HG02884 (cell line): ENCODE data around the gene PAX5.

Source experiments
- ATAC-seq: cut with Tn5 transposase; IDR thresholded peaks from one replicate; pipeline ENCODE4 v1.9.1; 2021; ENCODE audit warnings: mild to moderate bottlenecking, moderate library complexity; ENCODE audit not compliant: unreplicated experiment

PAX5 gene

DNA sequence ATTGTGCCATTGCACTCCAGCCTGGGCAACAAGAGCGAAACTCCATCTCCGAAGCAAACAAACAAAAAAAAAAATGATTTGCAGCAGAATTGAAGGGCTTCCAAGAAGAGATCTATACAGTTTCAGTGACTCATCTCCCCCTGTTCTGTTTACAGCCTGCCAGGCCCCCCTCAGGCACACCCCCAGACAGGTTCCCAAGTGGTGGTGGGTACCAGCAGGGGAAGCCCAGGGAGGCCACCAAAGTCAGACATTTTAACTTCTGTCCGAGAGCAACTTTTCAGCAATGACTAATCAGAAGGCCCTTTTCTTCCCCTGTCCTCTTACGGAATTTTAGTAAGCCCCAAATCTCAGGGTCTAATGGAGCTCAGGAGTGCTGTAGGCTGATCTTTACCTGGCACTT lies 98.7 kb downstream of the PAX5 start:
- ATAC-seq = peak; percentile 15

- no peak for ATAC-seq
Measured at GRCh38 chr9:36934478-36935065, 99.5 kb downstream of the PAX5 start.

- ATAC-seq = no peak
Measured at GRCh38 chr9:36933676-36934215, 100.3 kb downstream of the PAX5 start.

- no peak for ATAC-seq
Measured at GRCh38 chr9:36932198-36932597, 101.9 kb downstream of the PAX5 start.

DNA sequence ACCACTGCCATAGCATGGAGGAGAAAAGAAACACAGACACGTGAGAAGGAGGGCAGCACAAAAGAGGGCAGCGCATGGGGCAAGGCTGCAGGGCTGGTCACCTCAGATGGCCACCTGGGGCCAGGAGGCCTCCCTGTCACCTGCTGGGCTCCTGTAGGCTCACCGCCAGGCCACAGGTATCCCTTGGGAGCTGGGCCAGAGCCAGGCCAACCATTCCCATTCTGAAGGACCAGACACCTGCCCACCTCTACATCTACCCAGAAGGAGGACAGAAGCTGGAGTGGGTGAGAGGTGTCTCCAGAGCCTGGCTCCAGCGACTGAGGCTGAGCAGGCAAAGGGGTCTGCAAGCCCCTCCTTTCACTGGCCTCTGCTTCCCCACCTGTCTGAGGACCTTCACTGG lies 103.1 kb downstream of the PAX5 start:
- ATAC-seq = no peak

GRCh38 chr9:36929350-36929675 lies 104.8 kb downstream of the PAX5 start:
- ATAC-seq = no peak

GRCh38 chr9:36928670-36929349 lies 105.3 kb downstream of the PAX5 start:
- ATAC-seq = peak; percentile 71

DNA sequence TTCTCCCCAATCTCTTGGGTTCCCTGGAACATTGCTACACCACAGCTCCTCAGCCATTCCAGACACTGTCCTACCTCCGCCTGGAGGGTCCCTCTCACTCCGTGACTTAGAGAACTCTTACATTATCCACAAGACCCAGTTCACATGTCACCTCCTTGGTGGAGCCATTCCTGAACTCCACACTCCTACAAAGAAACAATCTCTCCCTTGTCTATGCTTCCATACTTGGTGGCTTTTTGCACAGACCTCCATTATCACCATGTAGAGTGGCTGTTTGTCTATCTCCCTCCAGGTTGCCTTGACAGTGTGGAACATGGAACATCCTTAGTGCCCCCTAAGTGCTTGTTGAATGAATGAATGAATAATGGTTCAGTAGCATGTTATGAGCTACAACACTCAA lies 105.9 kb downstream of the PAX5 start:
- ATAC-seq = no peak

- ATAC-seq = no peak
Measured at GRCh38 chr9:36924757-36925432, 109.2 kb downstream of the PAX5 start.

DNA sequence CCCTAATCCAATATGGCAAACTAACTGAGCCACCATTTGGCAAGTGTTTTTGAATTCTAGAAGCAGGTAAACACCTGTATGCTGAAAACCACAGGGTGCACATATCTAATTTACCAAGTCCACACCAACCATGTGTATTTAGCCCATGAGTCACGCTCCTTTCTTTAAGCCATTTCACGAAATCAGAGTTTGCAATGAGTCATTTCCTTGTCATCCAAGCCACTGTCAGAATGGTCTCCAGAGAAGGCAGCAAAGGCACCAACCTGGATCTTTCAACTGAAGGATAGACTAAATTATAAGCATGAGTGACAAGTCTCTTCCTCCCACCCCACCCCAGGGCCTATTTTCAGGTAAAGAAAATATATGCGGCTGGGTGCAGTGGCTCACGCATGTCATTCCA lies 110.0 kb downstream of the PAX5 start:
- peak; percentile 48 for ATAC-seq

- ATAC-seq = no peak
Measured at GRCh38 chr9:36923025-36923625, 110.9 kb downstream of the PAX5 start.

DNA sequence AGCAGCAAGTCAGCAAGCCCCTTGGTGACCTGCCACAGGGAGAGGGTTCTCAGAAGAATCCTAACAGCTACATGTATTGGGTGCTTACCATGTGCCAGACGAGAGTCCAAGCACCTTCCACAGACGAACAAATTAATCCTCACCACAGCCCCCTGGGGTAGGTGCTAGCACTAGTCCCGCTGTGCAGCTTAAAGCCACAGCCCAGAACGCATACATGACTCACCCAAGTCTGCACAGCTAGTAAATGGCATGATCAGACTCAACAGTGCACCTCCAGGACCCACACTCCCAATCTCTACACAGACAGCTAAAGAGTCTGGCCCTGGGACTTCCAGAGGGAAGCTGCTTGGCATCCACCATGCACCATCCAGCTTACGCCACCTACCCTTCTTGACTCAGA lies 111.5 kb downstream of the PAX5 start:
- no peak for ATAC-seq

DNA sequence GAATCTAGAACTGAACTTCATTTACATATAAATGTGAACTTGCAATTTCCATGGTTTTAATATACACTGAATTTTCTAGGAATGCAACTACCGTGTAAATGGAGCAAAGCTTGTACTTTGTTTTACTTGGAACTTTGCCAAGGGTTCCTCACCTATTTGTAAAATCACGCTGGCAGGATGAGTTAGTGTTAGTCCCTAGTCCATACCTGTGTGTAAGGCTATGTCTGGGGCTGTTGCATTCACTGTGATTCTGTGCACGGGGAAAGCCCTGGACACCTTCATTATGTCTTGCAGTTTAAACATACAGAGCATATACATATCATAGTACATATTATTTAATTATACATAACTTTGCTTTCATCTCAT lies 119.9 kb downstream of the PAX5 start:
- ATAC-seq = no peak

DNA sequence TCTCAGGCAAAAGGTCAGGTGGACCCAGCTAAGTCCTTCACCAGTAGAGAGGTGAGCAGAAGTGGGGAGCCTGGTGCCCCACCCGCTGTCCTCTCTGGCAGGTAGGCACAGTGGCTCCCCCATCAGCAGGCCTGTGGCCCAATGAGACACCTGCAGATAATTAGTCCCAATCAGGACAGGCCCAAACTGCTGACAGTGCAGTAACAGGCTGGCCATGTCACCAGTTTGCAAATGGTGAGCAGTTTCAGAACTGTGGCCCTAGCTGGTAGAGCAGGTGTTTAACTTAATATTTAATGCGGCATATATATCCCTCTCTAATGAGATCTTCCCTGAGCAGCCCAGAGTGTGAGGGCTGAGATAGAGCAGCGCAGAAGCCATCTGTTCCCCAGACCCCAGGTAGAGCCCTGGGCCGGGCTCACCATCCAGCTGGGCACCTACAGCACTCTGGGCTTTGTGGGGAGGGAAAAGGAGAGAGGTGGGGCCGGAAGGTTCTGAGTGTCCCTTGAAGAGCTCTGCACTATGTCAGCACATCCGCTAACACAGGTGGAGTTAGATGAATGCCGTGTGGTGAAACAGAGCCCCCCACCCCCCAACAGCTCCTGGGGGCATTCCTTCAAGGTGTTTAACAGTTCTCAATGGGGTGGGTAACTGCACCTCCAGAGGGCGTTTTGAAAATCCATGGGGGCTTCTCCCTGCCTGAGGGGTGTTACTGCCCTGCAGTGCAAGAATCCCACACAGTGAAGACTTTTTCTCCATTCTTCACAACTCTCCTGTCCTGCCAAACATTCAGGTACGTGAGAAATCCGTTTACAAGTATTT lies 120.5 kb downstream of the PAX5 start:
- ATAC-seq = no peak

GRCh38 chr9:36912620-36913019 lies 121.4 kb downstream of the PAX5 start:
- no peak for ATAC-seq

DNA sequence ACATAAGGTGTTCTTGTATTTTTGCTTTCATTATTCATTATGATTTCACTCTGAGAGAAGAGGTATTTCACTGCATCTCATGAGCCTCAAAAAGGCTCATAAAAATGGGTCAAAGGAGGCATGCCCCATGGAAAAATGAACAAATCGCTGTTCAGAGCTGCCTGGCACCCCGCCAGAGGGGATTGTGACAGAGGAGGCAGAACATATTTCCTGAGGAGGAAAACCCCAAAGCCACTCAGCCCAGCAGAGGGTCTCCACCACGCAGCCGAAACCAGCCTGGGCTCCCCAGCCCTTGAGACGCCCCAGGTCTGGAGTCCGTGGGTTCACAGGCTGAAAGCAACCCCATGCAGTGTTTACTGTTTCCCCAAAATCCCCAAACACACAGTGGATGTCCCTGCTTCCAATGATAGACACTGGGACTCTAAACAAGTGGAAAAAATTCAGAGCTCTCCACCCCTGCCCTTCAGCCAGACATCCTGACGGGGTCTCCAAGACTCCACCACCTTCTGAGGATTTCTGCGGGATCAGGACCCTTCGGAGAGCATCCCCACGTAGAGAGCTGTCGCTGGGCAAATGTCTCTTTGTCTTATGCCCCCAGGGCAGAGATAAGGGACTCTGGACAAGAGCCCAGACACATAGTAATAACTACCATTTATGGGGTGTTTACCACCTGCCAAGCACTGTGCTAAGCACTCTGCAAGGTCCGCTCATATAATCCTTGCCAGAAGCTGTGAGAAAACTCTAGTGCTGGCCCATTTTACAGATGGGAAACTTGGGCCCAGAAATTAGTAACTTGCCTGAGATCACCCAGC lies 122.3 kb downstream of the PAX5 start:
- no peak for ATAC-seq

DNA sequence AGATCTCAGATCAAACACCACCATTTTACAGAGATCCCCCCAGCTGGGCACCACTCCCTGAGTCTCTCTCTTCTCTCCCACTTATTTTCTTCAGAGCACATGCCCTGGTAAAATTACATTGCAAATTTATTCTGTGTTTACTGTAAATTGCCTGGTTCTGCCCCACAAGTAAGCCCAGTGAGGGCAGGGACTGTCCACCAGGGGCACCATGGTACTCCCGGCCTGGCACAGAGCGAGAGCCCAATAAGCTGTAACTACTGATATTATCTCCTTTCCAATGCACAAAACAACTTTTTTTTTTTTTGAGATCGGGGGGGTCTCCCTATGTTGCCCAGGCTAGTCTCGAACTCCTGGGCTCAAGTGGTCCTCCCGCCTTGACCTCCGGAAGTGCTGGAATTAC lies 123.0 kb downstream of the PAX5 start:
- ATAC-seq = no peak

DNA sequence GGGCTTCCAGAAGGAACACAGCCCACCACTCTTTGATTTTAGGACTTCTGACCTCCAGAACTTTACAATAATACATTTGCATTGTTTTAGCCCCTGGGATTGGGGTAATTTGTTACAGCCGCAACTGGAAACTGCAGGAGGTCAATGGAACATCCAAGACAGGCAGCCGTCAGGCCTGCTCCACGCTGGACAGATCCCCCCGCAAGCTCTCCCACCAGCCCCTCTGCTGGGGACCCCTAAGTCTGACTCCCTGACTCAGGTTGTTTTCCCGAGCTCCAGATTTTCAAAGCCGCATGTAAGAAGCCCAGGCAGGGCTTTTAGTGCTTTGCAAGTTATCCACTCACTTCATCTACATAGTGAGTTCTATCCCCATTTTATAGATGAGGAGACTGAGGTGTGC lies 127.6 kb downstream of the PAX5 start:
- ATAC-seq = no peak

DNA sequence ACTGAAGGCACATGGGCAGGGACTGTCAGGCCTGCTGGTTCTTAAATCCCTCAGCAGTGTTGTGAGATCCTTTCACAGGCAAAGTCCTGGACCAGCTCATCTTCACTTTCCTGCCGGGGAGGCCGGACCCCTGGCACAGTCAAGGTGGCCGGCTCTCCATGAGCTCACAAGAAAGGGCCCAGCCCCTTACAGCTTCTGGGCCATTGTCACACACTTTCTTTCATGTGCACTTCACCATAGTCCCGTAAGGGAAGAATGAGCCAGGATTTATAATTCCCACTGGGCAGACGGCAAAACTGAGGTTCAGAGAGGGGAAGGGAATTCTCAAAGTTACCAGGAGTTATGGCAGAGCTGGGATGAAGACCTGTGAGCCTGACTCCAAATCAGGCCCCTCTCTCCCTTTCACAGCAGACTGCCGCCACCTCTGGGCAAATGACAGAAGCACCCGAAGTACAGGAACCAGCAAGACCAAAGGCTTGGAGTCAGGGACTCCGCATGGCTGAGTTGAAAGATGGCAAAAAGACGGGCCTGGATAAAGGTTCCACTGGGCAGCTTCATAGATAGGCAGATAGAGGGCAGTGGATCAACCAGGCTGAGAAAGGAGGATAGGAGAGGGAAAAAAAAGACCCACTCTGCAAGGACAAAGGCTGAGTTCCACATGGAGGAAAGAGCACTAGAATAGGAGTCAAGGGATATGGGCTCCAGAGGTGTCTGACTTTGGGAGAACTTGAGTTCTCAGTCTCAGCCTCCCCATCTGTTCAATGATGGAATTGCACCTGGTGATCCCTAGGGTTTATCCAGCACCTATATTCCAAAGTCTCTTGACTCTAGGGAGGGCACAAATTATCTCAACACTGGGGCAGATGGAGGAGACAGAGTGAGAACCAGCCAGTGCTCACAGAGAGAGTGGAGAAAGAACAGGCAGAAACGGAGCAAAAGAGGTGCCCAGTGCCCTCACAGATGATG lies 128.7 kb downstream of the PAX5 start:
- ATAC-seq = no peak
